Cardiac septum (tissue), 1 donor: ENCODE results near the gene SERPINB1. TPM values are rescaled to one million over a fixed set of nuclear protein-coding genes. Genes with fewer than 3 reads are reported as not detected.

Experiments used
- DNase-seq: peaks from one replicate; pipeline ENCODE4 v3.0.0-alpha.2; 2020; ENCODE audit warnings: low spot score
- intact Hi-C: fragments of 100-400 bp; cut with DNase I; formaldehyde crosslinking; loops from one replicate; pipeline ENCODE4 v1.14.0; 2022
- total RNA-seq: library from RNA; stranded (reverse); fragmentation: NEBNext Ultra II Directional; extraction: Animal tissue kit (Norgen Biotek cat#: 25700); gene quantifications from one replicate; pipeline ENCODE4 v1.2.1, GENCODE V29; 2021
- donor health status: DM: no; HTN: no; CAD: no.

SERPINB1 gene
- total RNA-seq, 1 donor from 2014 or later, result 26.4 TPM

GRCh38 chr6:2800552-2801316 is 40.9 kb downstream of the SERPINB1 start:
- intact Hi-C loops, result no loop called here
- DNase-seq, result no peak

GRCh38 chr6:2799936-2800527 is 41.6 kb downstream of the SERPINB1 start:
- DNase-seq, result no peak
- intact Hi-C loops, result no loop called here

- DNase-seq, result no peak
- intact Hi-C loops, result no loop called here
Observed at GRCh38 chr6:2798586-2799134, 43.0 kb downstream of the SERPINB1 start.

- intact Hi-C loops, result no loop called here
Observed at GRCh38 chr6:2797564-2798031, 44.1 kb downstream of the SERPINB1 start.

GRCh38 chr6:2796861-2797260 is 44.8 kb downstream of the SERPINB1 start:
- no peak for DNase-seq
- intact Hi-C loops, result no loop called here

More at GRCh38 chr6:2797564-2798031, 44.1 kb downstream of the SERPINB1 start:
- DNase-seq, result no peak

GRCh38 chr6:2795956-2796355 is 45.7 kb downstream of the SERPINB1 start:
- intact Hi-C loops, result no loop called here
- DNase-seq, result no peak

- intact Hi-C loops, result no loop called here
- no peak for DNase-seq
Observed at GRCh38 chr6:2795162-2795561, 46.5 kb downstream of the SERPINB1 start.

GRCh38 chr6:2794171-2794730 is 47.4 kb downstream of the SERPINB1 start:
- intact Hi-C loops, result loop anchor here (5.0 kb wide), 1 partner anchor 138 kb away; no protein-coding TSS in a partner anchor
- DNase-seq, result no peak

- intact Hi-C loops, result loop anchor here (5.0 kb wide), 1 partner anchor 139 kb away; no protein-coding TSS in a partner anchor
- no peak for DNase-seq
Observed at GRCh38 chr6:2793534-2794151, 48.0 kb downstream of the SERPINB1 start.

GRCh38 chr6:2792330-2793110 is 49.1 kb downstream of the SERPINB1 start:
- no peak for DNase-seq
- intact Hi-C loops, result loop anchor here (5.0 kb wide), 1 partner anchor 140 kb away; no protein-coding TSS in a partner anchor

- no peak for DNase-seq
- intact Hi-C loops, result loop anchor here (1.0 to 5.0 kb wide), 3 partner anchors 51 to 197 kb away; no protein-coding TSS in a partner anchor
Observed at GRCh38 chr6:2791450-2791974, 50.2 kb downstream of the SERPINB1 start.

- DNase-seq, result peak; percentile 87
- intact Hi-C loops, result loop anchor here (1.0 to 5.0 kb wide), 3 partner anchors 51 to 198 kb away; no protein-coding TSS in a partner anchor
Observed at GRCh38 chr6:2790588-2791449, 50.8 kb downstream of the SERPINB1 start.

GRCh38 chr6:2786269-2786668 is 55.4 kb downstream of the SERPINB1 start:
- intact Hi-C loops, result no loop called here
- DNase-seq, result no peak

- DNase-seq, result no peak
- intact Hi-C loops, result no loop called here
Observed at GRCh38 chr6:2784930-2785329, 56.7 kb downstream of the SERPINB1 start.

- DNase-seq, result no peak
- intact Hi-C loops, result no loop called here
Observed at GRCh38 chr6:2784061-2784460, 57.6 kb downstream of the SERPINB1 start.

GRCh38 chr6:2783188-2783963 is 58.3 kb downstream of the SERPINB1 start:
- intact Hi-C loops, result no loop called here
- no peak for DNase-seq

GRCh38 chr6:2782825-2783187 is 58.9 kb downstream of the SERPINB1 start:
- DNase-seq, result no peak
- intact Hi-C loops, result no loop called here
